ENCODE data around the gene OLA1.
A peak's percentile ranks its signal among the peaks of the same experiment; 100 is the strongest.

OLA1 gene

DNA sequence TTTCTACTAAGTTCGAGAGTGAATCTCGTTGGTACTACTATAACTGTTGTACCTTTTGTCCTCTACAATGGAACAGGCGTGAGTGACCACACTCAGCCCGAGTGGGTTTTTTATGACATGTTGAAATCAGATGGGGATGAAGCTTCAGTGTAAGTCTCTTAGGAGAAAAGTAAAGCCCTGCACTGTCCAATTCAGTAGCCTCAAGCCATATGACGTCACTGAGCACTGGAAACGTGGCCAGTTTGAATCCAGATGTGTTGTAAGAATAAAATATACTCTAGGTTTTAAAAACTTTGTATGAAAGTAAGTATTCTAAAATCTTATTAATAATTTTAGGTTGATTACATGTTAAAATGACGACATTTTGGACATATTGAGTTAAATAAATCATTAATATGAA is 181.5 kb downstream of the OLA1 start:
- no peak for DNase-seq

GRCh38 chr2:174063492-174064092 is 184.7 kb downstream of the OLA1 start:
- DNase-seq, result no peak

DNA sequence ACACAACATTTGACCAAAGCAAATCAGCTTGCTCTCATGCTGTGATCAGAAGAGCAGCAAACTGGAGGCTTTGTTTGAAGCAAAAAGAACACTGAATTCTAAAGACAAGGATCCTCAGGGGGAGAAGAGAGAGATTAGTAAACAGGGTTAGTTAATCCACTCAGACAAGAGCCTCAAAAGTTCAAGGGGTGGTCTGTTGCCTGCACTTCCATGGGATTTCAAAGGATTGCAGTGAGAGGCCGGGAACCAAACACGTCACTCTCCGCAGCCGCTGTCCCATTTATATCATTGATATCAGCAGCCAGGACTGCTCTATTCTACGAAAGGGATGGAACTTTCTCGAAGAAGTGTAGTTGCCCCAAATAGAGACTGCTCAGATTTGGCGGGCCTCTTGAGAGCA is 185.4 kb downstream of the OLA1 start:
- no peak for DNase-seq

DNA sequence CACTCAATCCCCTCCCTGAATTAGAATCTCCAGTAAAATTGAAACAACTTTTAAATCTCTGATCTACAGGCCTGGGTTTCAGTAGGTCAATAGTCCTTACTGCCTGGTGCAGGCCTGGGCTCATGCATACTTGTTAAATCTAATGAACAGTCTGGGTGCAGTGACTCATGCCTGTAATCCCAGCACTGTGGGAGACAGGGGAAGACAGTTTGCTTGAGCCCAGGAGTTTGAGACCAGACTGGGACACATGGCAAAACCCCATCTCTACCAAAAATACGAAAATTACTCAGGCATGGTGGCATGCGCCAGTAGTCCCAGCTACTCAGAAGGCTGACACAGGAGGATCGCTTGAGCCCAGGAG is 188.5 kb downstream of the OLA1 start:
- no peak for DNase-seq

DNA sequence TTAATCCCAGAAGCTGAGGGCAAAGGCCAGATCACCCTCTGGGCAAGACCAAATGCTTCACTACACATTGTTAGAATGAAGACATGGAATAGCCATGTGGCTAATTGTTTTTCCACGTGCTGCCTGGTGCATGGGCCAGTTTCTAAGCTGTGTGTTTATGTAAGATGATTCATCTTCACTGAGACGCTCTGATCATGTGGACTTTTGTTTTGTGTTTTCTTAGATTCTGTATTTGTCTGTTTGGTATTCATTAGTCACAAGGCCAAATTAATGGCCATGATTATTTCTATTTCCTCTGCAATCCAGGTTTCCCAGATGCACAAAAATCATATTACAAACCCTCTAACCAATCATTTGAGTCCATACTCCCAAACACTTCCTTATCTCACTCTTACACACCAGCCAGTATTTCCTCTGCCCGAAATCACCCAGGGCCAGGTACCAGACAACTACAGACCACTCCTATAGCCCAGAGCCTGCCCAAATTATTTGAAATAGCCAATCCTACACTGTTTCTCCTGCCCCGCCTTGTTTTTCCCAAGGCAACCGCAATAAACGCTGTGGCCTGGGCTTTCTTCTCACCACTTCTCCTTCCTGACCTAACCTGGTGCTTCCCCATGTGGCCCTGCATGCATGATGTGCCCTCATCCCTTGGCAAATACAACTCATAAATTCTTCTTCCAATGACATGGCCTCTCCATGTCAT is 189.0 kb downstream of the OLA1 start:
- DNase-seq, result no peak

GRCh38 chr2:174058456-174058855 is 189.9 kb downstream of the OLA1 start:
- no peak for DNase-seq

DNA sequence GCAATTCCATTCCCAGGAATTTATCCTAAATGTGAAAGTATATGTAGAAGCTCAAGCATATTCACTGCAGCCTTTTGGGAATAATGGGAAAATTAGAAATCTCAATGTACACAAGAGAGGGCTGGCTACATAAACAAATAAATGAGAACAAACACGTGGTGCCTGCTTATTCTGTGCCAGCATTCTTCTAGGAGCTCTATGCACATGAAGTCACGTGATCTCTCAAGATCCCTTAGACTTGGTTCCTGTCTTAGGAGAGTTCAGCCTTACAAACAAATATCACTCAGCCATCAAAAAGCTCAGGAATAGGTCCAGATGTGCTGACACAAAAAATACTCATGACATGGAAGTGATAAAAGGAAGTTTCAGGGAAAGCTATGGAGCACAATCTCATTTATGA is 190.3 kb downstream of the OLA1 start:
- DNase-seq, result no peak

GRCh38 chr2:174054926-174055325 is 193.4 kb downstream of the OLA1 start:
- no peak for DNase-seq

DNA sequence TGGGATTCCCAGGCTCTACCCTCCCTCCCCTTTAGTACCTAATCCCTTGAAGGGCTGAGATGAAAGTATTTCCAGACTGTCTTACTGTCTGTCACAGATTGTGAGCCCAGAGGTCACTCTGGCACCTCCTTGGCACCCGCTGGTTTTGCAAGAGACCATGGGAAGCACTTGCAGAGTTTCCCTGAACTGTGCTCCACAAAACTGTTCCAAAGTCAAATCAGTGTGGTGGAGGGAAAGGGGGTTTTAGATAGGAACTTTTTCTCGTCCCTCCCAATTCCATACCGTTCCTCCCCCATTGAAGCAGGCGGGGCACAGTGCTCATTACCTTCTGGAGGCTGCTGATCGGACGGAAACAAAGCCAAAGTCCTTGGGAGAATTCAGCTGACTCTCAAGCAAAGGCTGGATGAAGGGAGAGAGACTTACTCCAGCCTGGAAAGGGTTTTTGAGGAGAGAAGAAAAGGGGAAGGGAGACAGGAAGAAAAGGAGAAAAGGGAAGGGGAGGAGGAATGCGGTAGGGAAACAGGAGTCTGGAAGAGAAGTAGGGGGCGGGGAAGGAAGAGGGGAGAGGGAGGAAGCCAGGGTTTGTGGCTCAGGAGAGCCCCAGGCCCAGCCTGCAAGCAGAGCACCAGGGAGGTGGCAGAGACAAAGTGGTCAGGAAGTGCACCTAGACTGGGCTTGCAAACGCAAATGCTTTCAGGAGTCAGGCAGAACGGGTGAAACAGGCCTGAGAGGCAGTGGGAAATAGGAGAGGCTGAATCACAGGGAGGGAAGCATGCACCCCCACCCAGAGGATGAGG is 194.8 kb downstream of the OLA1 start:
- DNase-seq, result no peak

DNA sequence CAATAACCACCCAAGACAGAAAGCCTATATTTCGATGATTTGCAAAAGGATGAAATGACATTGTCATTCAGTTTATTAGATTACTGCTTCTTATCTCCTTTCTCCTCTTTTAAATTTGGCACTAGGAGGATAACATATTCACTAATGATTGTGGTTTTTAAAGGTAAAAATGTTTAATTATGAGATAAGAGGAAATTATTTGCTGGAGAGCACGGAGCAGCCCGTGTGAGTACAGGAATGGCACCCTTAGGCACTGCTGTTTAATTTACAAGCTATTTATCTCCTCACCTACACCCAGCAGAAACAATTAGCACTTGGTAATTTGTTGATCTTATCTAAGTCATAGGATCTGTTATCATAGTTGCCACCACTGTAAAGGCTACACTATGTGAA is 195.8 kb downstream of the OLA1 start:
- DNase-seq, result no peak

DNA sequence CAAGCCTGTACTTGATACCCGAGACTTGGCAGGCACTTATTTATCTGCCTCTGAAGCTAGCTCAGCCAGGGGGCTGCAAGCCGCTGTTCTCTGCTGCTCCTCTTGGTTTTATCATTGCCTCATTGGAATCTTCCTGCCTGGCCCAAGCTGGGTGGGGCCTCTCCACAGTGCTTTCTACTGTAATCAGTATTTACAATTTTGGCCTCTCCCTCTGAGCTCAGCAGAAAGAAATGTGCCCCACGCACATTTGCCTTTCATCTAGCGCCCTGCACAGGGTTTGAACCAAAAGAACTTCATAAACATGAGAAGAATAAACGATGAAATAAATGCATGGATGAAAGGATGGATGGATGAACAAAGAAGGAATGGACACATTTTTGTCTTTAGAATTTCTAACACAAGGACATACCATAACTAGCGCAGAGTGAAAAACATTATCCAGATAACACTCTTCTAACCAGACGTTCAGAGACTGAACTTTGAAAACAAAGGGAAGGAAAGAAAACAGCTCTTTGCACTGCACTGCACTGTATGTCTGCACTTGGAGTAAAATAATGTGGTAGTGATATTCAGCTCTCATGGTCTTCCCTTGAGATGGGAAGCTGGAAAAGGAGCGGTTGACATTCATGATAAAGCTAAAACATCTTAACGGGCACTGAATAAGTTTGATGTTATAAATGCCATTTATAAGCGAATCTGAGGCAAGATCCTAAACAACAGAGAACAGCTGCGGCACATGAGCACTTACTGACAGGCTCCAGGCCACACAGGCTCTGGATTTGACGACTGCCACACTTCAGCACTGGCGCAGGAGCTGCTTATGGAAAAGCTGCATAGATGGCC is 196.4 kb downstream of the OLA1 start:
- no peak for DNase-seq

GRCh38 chr2:174051068-174051467 is 197.3 kb downstream of the OLA1 start:
- DNase-seq, result no peak

DNA sequence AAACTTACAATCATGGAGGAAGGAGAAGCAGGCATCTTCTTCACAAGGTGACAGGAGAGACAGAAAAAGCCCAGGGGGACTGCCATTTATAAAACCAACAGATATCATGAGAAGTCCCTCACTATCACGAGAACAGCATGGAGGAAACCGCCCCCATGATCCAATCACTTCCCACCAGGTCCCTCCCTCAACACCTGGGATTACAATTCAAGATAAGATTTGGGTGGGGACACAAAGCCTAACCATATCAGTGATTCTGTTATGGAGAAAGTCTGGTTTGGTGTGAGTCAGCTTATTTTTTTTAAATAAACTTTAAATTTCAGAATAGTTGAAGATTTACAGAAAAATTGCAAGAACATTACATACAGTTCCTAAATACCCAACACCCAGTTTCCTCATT is 198.4 kb downstream of the OLA1 start:
- DNase-seq, result no peak

- no peak for DNase-seq
Observed at GRCh38 chr2:174048243-174048642, 200.1 kb downstream of the OLA1 start.

GRCh38 chr2:174047746-174048145 is 200.6 kb downstream of the OLA1 start:
- no peak for DNase-seq

- DNase-seq, result no peak
Observed at GRCh38 chr2:174046172-174046571, 202.2 kb downstream of the OLA1 start.

GRCh38 chr2:174044556-174044955 is 203.8 kb downstream of the OLA1 start:
- DNase-seq, result no peak

DNA sequence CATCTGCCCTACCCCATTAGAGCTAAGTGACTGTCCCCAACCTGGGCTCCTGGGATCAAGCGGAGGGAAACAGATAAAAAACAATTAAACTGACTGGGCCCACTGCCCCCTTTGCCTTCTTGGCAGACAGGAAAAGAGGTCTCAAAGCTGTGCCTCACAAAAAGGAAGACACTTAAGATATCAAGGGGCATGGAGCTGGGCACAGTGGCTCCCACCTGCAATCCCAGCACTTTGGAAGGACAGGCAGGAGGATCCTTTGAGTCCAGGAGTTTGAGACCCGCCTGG is 208.0 kb downstream of the OLA1 start:
- DNase-seq, result no peak

GRCh38 chr2:174039551-174040416 is 208.5 kb downstream of the OLA1 start:
- peak in 50 of 56 donors; percentile 8 to 87 (median 48) for DNase-seq

DNA sequence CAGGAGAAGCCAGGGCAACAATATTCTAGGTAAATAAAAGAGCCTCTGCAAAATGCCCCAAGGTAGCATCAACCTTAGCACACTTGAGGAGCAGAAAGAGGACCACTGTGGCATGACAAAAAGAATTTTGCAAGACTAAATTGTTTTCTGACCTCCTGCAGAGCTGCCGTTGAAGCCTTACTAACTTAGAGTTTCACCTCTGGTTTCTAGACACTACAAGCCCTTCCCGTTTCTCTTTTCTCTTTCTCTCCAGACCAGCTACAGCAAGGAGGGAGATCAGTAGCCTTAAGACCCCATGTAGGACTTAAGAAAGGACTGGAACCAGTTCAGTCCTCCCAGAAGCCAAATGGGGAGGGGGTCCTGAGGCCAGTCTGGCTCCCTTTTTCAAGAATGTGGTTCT is 209.9 kb downstream of the OLA1 start:
- DNase-seq, result no peak

GRCh38 chr2:174036825-174037224 is 211.5 kb downstream of the OLA1 start:
- DNase-seq, result no peak
